ENCODE results near the gene TNRC18. TPM values are rescaled to one million over a fixed set of nuclear protein-coding genes. Genes with fewer than 3 reads are reported as not detected.
A peak's percentile ranks its signal among the peaks of the same experiment; 100 is the strongest.

Gene TNRC18
- total and polyA plus RNA-seq, 2 experiments from 2014 or later: 3.7 to 51.8 TPM

DNA sequence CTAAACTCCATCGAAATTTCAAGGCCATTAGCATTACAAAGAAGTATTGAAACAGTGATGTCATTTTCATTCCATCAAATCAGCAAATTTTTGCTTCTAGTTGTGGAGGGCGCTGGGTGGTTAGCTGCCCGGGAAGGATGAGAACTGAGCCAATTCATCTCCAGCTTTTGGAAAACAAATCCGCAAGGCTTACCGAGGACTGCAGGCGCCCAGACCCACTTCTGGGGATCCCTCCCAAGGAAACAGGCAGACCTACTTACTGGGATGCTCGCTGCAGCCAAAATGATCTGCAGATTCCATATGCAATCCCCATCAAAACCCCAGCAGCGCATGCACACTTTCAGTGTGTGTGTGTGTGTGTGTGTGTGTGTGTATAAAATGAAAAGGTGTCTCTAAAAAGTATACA lies 19.2 kb downstream of the TNRC18 start:
- TF ChIP-seq EZH2phosphoT487 (IDR thresholded peaks at IDR 0.05; ENCODE audit: insufficient read depth, low read depth) (no peak), EZH2 (IDR thresholded peaks at IDR 0.05; ENCODE audit: insufficient read depth, poor library complexity, severe bottlenecking) (no peak)
- Histone ChIP-seq H3K79me2 (ENCODE audit: insufficient read depth) (peaks cover 100% of the 10 kb centered on the region), H3K4me1 (ENCODE audit: insufficient read depth) (peaks cover 13% of the 10 kb centered on the region), H3F3A (ENCODE audit: insufficient read depth) (peaks cover 6% of the 10 kb centered on the region), H3K36me3 (ENCODE audit: low read depth) (peaks cover 17% of the 10 kb centered on the region; the same call in 1 of the 2 replicates), H4K20me1 (ENCODE audit: insufficient read depth) (no peaks in the 10 kb centered on the region), H3K9ac (no peak overlapping the region), H3K4me2 (ENCODE audit: unreplicated experiment) (no peak overlapping the region), H3K9me2 (ENCODE audit: insufficient read depth) (no peaks in the 10 kb centered on the region), H3K27ac (no peak overlapping the region), H3K9me3 (ENCODE audit: low read depth) (no peaks in the 10 kb centered on the region), H3K4me3 (no peak overlapping the region), H3K27me3 (replicated peaks; ENCODE audit: insufficient read depth) (no peaks in the 10 kb centered on the region), H2AFZ (no peak overlapping the region)
- DNase-seq: no peak
- WGBS, 2 experiments (ENCODE audit: low coverage in 1 of 2, low lambda C conversion rate in 2 of 2, missing lambda C conversion rate in 2 of 2): 43 to 52% methylated on average over 8 of the region's 8 CpGs
- in situ Hi-C loops (cut with MboI): no loop called here

- Histone ChIP-seq H3K4me3 (no peak overlapping the region), H3K27ac (no peak overlapping the region), H3F3A (ENCODE audit: insufficient read depth) (no peaks in the 10 kb centered on the region), H2AFZ (no peak overlapping the region), H3K27me3 (replicated peaks; ENCODE audit: insufficient read depth) (no peaks in the 10 kb centered on the region), H3K4me1 (ENCODE audit: insufficient read depth) (peaks cover 5% of the 10 kb centered on the region), H3K9me3 (ENCODE audit: low read depth) (no peaks in the 10 kb centered on the region), H3K36me3 (ENCODE audit: low read depth) (peaks cover 17% of the 10 kb centered on the region; the same call in 1 of the 2 replicates), H3K4me2 (ENCODE audit: unreplicated experiment) (no peak overlapping the region), H4K20me1 (ENCODE audit: insufficient read depth) (no peaks in the 10 kb centered on the region), H3K9me2 (ENCODE audit: insufficient read depth) (no peaks in the 10 kb centered on the region), H3K9ac (no peak overlapping the region), H3K79me2 (ENCODE audit: insufficient read depth) (peaks cover 100% of the 10 kb centered on the region)
- DNase-seq: no peak
- in situ Hi-C loops (cut with MboI): no loop called here
- TF ChIP-seq EZH2 (IDR thresholded peaks at IDR 0.05; ENCODE audit: insufficient read depth, poor library complexity, severe bottlenecking) (no peak), EZH2phosphoT487 (IDR thresholded peaks at IDR 0.05; ENCODE audit: insufficient read depth, low read depth) (no peak)
- 98 to 99% methylated on average over 6 of the region's 6 CpGs for WGBS, 2 experiments (ENCODE audit: low coverage in 1 of 2, low lambda C conversion rate in 2 of 2, missing lambda C conversion rate in 2 of 2)
Measured at GRCh38 chr7:5403442-5403841, 20.2 kb downstream of the TNRC18 start.

DNA sequence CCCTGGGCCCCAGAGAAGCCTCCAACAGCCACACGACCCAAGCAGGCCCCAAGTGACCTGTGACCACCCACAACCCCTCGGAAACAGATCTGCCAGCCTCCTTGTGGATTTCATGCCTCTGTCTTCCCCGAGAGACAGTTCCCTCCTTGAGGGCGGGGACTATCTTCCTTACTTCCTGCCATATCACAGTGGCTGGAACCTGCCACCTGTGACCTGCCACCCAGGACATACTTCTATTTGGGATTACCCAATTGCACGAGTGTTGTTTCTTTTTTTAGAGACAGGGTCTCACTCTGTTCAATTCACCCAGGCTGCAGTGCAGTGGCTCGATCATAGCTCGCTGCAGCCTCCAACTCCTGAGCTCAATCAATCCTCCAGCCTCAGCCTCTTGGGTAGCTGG lies 25.9 kb downstream of the TNRC18 start:
- 89 to 92% methylated on average over 7 of the region's 7 CpGs for WGBS, 2 experiments (ENCODE audit: low coverage in 1 of 2, low lambda C conversion rate in 2 of 2, missing lambda C conversion rate in 2 of 2)
- Histone ChIP-seq H3K27ac (peak overlapping the region; percentile 85), H3F3A (ENCODE audit: insufficient read depth) (peaks cover 12% of the 10 kb centered on the region), H4K20me1 (ENCODE audit: insufficient read depth) (no peaks in the 10 kb centered on the region), H3K4me3 (0 out of 2 replicates have a peak overlapping the region, but pooled peaks have one; percentile 78), H2AFZ (no peak overlapping the region), H3K9ac (peak overlapping the region; percentile 91), H3K36me3 (ENCODE audit: low read depth) (peaks cover 4% of the 10 kb centered on the region; the same call in 1 of the 2 replicates), H3K27me3 (replicated peaks; ENCODE audit: insufficient read depth) (no peaks in the 10 kb centered on the region), H3K9me3 (ENCODE audit: low read depth) (no peaks in the 10 kb centered on the region), H3K4me2 (ENCODE audit: unreplicated experiment) (no peak overlapping the region), H3K4me1 (ENCODE audit: insufficient read depth) (no peaks in the 10 kb centered on the region), H3K79me2 (ENCODE audit: insufficient read depth) (peaks cover 99% of the 10 kb centered on the region), H3K9me2 (ENCODE audit: insufficient read depth) (no peaks in the 10 kb centered on the region)
- TF ChIP-seq EZH2 (IDR thresholded peaks at IDR 0.05; ENCODE audit: insufficient read depth, poor library complexity, severe bottlenecking) (no peak), EZH2phosphoT487 (IDR thresholded peaks at IDR 0.05; ENCODE audit: insufficient read depth, low read depth) (no peak)
- in situ Hi-C loops (cut with MboI): no loop called here
- peak; percentile 20 for DNase-seq

DNA sequence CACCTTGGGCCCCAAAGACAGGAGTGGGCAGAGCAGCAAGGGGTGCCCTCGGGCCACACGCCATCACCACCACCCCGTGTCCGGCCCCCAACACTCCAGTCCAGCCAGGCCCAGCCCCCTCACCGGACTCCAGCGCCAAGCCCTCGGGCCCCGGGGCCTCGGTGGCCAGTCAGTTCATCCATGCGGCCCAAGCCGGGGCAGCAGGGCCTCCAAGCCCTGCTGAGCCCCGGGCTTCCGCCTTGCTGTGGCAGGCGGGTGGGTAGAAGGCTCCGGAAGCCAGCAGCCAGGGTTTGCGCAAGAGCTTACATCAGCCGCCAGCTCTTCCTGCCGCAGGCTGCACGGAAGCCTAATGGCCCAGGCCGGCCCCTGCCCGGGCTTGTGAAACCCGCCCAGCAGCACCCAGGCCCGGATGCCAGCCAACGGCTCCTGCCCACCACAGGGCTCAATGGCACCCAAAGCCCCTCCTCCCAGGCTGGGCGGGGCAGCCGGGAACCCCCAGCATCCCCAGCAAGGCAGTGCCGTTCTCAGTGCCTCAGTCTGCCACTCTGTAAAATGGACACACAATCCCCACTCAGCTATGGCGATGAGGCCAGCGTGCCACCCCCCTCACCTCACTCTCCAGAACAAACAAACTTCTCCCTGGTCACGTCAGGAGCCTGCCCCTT lies 26.5 kb downstream of the TNRC18 start:
- H3K9me2 ChIP-seq (ENCODE audit: insufficient read depth): no peaks in the 10 kb centered on the region
- peaks cover 12% of the 10 kb centered on the region for H3F3A ChIP-seq (ENCODE audit: insufficient read depth)
- no peak overlapping the region for H2AFZ ChIP-seq
- H3K27ac ChIP-seq: peak overlapping the region; percentile 85
- H3K27me3 ChIP-seq (replicated peaks; ENCODE audit: insufficient read depth): no peaks in the 10 kb centered on the region
- H3K4me1 ChIP-seq (ENCODE audit: insufficient read depth): no peaks in the 10 kb centered on the region
- in situ Hi-C loops (cut with MboI): no loop called here
- no peaks in the 10 kb centered on the region for H3K9me3 ChIP-seq (ENCODE audit: low read depth)
- no peaks in the 10 kb centered on the region for H4K20me1 ChIP-seq (ENCODE audit: insufficient read depth)
- peak overlapping the region; percentile 92 for H3K4me2 ChIP-seq (ENCODE audit: unreplicated experiment)
- H3K36me3 ChIP-seq (ENCODE audit: low read depth): peaks cover 4% of the 10 kb centered on the region; the same call in 1 of the 2 replicates
- H3K4me3 ChIP-seq: peak overlapping the region; percentile 78
- peaks cover 99% of the 10 kb centered on the region for H3K79me2 ChIP-seq (ENCODE audit: insufficient read depth)
- DNase-seq: peak; percentile 99
- TF ChIP-seq EZH2 (IDR thresholded peaks at IDR 0.05; ENCODE audit: insufficient read depth, poor library complexity, severe bottlenecking) (no peak), EZH2phosphoT487 (IDR thresholded peaks at IDR 0.05; ENCODE audit: insufficient read depth, low read depth) (no peak)
- peak overlapping the region; percentile 91 for H3K9ac ChIP-seq
- WGBS, 2 experiments (ENCODE audit: low coverage in 1 of 2, low lambda C conversion rate in 2 of 2, missing lambda C conversion rate in 2 of 2): 9 to 15% methylated on average over 18 to 29 of the region's 30 CpGs

Measured in GM23248 (cell line).